MV-4-11 (cell line): Measurements from ENCODE around the gene MAP3K13.

Source experiments
- DNase-seq: peaks from one replicate; lab custom pipeline; 2025; lab: John Stamatoyannopoulos, UW

The MAP3K13 gene

DNA sequence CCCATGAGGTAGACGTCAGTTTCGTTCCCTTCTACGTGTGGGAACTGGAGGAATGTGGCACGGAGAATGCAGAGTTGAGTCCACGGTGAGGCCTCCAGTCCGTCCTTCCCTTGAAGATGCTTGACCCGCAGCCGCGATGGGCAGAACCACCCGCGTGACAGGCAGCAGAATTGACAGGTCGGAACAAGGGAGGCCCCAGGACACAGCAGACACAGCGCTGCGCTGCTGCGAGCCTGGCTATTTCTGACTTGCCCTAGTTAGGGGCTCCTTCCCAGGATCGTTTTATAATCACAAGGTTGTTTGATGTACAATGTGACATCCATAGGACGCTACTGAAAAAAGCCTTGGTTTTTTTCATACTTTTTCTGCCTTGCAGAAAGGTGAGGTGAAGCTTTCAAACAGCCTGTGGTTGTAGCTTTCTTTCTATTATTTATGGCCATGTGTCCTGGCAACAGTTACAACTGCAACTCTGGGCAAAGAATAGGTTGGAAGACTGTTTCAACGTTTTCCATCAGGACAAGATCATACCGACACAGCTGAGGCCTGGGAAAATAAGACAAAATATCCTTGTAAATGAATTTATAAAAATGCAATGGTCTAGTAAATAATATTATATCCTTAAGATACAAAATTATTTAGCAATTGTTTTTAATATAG lies 145.5 kb downstream of the MAP3K13 start:
- DNase-seq = no peak

DNA sequence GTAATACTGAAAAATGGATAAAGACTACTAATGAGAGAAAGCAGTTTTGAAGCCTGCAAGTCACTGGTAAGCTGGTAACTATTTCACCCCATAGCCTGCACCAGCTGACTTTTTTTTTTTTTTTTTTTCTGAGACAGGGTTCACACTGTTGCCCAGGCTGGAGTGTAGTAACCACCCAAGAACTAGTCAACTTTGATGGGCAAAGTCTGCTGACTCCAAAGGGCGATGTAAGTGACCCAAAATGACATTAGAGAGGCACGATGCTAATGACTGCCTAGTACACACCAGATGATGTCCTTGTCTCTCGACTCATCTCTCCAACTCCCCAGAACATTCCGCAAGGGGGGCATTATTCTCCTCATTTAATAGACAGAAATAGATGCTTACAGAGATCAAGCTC lies 148.8 kb downstream of the MAP3K13 start:
- no peak for DNase-seq

DNA sequence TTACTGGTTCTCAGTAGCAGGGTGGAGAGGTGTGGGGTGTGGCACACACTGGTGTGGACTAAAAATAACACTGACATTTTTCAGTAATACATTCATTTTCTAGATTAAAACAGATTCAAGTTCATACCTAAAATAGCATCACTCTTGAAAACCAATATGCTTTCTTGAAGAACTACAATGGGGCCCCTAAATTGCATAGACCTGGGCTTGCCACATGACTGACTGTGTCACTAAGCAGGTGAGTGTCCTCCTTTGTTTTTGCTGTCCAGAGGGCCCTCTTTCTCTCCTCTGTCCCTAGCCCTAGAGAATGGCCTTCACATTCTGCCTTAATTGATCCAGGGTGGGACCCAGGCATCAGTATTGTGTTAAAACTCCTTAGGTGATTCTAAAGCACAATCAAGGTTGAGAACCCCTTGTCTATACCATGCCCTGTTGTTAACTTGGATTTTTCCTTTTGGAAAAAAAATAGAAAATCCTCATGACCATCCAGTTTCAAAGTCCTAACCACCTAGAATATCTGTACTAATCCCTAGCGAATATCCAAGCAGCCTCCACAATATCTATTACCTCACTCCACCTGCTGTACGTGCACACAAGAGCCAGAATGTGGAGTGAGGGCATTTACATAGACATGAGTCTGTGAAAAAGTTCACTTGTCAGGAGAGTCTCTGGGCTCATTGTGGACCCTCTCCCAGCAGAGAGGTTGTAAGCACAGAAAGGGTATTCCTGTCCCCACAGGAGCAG lies 154.6 kb downstream of the MAP3K13 start:
- DNase-seq = no peak

DNA sequence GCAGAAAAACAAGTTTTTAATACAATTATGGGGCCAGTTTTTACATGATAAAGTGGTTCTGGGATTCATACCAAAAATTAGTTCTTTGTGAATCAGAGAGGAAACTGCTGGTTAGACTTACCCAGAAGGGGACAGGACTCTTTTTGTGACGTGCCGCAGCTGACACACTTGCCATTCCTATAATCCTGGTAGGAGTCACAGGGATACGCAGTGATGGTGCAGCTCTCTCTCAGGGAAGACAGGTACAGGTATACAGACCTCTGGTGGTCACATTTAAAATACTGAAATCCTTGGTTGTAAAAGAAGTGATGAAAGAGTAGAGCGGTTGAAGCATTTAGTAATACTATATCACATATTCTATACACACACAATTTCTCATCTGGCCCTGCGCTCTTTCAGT lies 156.1 kb downstream of the MAP3K13 start:
- DNase-seq = no peak

DNA sequence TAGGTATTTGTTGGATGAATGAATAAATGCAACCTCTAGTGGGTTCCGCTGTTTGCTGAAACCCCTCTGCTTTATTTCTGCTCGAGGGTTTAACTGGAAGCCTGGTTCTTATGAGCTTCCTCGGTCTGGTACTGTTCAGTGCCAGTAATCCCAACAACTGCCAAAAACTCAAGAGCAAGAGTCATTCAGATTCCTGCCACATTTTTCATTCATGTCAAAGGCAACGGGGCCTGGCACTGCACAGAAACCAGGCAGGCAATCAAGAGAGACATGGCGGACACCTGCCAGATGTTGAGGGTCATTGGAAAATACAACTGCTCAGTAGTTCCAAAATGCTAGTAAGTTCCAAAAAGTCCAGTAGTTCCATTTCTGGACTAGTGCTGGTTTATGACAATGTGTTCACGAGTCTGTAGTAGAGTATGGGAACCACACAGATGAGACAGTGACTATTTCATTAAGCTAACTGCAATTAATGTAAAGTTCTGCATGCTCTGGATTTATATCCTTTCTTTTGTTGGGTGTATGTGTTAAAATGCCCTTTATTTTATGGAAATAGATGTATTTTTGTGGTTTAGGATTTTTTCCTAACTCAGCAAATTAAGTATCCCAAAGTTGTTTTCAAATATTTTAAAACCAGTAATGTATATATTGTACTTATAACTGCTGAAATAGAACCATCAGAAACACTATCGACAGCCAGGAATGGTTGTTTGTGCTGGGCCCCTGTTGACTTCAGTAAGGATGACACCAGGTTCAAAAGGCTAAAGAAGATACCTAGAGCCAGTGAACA lies 158.6 kb downstream of the MAP3K13 start:
- DNase-seq = no peak

DNA sequence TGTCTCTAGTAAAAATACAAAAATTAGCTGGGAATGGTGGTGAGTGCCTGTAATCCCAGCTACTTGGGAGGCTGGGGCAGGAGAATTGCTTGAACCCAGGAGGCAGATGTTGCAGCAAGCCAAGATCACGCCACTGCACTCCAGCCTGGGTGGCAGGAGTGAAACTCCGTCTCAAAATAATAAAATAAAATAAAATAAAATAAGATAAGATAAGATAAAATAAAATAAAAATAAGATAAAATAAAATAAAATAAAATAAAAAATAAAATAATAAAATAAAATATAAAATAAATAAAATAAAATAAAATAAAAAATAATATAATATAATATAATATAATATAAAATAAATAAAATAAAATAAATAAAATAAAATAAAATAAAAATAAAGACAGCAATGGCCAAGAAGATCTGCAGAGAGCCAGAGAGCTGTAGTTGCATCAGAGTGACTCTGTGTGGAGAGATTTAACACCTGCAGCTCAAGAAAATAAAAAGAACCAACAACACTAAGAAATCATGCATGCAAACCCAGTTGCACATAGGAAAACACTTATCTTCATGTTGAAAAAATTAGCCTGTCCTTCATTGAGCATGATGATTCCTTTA lies 163.5 kb downstream of the MAP3K13 start:
- DNase-seq = no peak

DNA sequence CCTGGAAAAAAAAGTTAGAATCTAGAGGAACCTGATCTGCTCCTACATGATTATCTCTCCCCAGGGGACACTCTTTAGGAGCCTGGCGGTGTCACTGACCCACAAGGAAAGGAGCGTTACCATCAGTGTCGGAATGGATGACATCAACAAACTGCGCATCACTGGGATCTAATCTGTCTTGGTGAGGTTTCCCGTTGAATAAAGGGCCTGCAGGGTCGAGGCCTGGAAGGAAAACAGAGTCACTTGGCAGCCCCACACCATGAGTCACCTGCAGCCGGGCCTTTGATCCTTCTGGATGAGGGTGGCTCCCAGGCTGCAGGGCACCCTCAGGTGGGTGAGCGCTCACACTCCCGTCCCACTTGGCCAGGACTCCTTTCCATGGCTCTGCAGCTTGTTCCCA lies 164.4 kb downstream of the MAP3K13 start:
- no peak for DNase-seq

DNA sequence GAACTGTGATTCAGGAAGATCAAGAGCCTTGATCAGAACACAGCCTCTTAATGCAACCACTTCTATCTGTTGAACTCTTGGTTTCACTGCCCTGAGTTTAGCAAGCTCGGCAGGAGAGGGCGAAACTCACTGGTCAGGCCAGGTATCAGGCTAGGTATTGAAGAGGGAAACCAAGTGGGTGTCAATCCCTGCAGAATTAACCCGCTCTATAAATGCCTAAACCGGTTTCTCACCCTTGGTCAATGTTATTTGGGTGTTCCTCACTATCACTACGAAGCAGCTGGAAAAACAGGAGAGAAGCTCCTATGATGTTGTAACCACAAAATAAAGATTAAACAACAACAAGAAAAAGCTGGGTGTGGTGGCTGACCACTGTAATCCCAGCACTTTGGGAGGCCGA lies 165.6 kb downstream of the MAP3K13 start:
- DNase-seq = no peak

DNA sequence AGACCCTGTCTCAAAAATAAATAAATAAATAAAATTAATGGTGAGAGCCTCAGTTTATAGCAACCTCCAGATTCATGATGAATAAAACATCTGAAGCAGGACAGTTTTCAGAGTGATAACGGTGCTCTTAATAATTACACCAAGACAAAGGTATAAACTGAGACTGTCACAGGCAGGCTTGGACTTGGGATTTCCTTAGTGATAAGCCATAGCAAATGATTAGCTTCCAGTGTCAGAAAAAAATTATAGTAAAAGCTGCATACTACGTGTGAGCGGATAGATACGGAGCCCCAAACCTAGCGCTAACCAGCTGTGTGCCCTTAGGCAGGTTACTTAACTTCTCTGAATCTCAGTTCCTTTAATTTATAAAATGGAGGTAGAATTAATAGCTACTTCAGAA lies 167.9 kb downstream of the MAP3K13 start:
- no peak for DNase-seq

DNA sequence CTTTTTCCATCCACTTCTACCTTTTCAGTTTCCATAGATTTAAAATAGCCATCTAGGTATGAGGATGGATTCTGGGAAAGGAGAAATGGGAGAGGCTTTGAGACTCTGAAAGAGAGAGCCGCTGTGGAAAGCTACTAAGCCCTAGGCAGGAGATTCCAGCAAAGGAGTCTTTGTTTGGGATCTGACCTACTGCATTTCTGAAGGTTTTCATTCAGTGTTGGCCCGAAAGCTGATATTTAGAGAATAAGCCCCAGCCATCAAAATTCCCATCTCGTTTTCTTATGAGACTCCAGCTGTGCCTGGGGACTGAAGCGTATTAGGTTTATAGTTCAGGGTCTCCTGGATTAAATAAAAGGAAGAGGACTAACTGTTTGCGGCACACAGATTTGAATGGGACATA lies 170.0 kb downstream of the MAP3K13 start:
- no peak for DNase-seq

DNA sequence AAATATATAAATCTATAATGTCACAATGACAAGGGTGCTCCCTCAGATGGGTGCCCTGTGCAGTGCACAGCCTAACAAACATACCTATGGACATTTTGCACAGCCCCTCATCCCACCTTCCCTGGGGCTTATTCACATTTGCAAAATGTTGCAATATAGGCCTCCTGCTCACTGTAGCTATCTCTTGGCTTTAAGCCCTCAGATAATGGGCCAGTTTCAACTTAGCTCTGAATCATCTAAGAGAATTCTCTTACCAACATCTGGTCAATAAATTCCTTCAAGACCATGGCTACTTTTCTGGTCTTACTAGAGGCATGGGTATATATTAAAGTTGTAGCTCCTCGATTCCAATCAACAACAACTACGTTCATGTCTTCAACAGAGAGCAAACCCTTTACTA lies 171.6 kb downstream of the MAP3K13 start:
- DNase-seq = no peak

DNA sequence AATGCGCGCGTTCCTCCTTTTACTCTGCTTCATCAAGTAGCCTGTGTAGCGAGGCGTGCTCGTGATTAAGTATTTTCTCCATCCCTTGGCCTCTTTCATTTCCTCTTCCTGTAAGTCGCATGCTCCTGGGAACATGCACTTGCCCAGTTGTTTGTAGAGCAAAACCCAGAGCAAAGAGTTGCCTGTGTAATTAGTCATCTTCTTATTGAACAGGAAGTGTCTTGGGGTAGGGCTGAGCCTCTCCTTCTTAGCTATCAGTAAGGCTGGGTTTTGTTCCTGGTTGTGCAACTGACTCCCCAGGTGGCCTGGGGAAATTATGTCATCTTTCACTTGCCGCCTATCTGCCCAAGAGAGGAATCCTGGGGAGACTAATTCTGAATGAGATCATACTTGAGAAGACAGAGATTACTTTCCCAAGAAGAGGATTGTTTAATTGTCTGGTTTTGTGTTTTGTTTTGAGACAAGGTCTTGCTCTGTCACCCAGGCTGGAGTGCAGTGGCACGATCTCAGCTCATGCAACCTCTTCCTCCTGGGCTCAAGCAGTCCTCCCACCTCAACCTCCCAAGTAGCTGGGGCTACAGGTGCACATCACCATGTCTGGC lies 174.5 kb downstream of the MAP3K13 start:
- peak; percentile 100 for DNase-seq
